ENCODE results near the gene KRT78. TPM values are rescaled to one million over a fixed set of nuclear protein-coding genes. Genes with fewer than 3 reads are reported as not detected.

KRT78 gene
- total RNA-seq, 6 experiments from 2014 or later = not detected

DNA sequence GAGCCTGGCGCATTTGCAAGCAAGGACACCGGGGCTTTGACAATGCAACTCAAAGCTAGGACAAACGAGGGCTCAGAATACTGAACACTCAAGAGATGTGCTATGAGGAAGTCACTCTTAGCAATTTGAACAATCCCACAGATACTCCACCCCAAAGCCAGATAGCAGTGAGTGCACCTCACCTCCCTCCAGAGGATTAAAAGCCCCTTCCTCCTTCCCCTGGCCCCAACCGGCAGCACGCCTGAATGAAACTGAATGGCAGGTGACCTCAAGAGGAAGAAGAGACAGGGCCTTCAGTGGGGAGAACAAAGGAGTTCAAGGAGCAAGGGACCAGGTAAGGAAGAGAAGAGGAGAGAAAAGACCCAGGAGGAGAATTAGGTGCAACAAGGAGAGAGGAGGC, 1.9 kb upstream of the KRT78 start:
- TF ChIP-seq POLR2A (IDR thresholded peaks at IDR 0.05) = no peak
- TF ChIP-seq, protein P1, sequence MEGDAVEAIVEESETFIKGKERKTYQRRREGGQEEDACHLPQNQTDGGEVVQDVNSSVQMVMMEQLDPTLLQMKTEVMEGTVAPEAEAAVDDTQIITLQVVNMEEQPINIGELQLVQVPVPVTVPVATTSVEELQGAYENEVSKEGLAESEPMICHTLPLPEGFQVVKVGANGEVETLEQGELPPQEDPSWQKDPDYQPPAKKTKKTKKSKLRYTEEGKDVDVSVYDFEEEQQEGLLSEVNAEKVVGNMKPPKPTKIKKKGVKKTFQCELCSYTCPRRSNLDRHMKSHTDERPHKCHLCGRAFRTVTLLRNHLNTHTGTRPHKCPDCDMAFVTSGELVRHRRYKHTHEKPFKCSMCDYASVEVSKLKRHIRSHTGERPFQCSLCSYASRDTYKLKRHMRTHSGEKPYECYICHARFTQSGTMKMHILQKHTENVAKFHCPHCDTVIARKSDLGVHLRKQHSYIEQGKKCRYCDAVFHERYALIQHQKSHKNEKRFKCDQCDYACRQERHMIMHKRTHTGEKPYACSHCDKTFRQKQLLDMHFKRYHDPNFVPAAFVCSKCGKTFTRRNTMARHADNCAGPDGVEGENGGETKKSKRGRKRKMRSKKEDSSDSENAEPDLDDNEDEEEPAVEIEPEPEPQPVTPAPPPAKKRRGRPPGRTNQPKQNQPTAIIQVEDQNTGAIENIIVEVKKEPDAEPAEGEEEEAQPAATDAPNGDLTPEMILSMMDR (IDR thresholded peaks at IDR 0.05) = no peak
- ATAC-seq (no peak), DNase-seq (no peak)
- Histone ChIP-seq H3K4me1 (no peaks in the 10 kb centered on the region), H3K36me3 (no peaks in the 10 kb centered on the region), H3K27me3 (no peaks in the 10 kb centered on the region), H3K9me3 (no peaks in the 10 kb centered on the region), H3K4me3 (no peak overlapping the region), H3K27ac (no peak overlapping the region)
- intact Hi-C loops (cut with DNase I) = no loop called here
- WGBS (ENCODE audit: insufficient coverage, low coverage, low lambda C conversion rate, missing lambda C conversion rate) = 20% methylated on average over 1 of the region's 5 CpGs

DNA sequence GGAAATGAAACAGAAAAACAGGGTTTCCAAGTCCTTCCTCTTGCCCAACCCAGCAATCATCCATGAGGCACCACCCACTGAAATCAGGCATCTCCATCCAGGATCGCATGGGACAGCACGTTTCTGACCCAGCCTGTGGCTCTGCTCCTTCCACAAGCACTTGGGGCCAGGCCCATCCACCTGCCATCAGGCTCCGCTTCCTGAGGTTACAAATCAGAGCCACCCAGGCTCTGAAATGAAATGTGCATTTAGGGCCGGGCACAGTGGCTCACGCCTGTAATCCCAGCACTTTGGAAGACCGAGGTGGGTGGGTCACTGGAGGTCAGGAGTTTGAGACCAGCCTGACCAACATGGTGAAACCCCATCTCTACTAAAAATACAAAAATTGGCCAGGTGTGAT, 717 bp upstream of the KRT78 start:
- no peak for ATAC-seq
- intact Hi-C loops (cut with DNase I) = no loop called here
- H3K27ac ChIP-seq = no peak overlapping the region
- no peaks in the 10 kb centered on the region for H3K9me3 ChIP-seq
- no peak for DNase-seq
- TF ChIP-seq, protein P1 (IDR thresholded peaks at IDR 0.05) = no peak
- TF ChIP-seq POLR2A (IDR thresholded peaks at IDR 0.05) = no peak
- 74% methylated on average over 6 of the region's 6 CpGs for WGBS (ENCODE audit: insufficient coverage, low coverage, low lambda C conversion rate, missing lambda C conversion rate)
- no peaks in the 10 kb centered on the region for H3K4me1 ChIP-seq
- no peaks in the 10 kb centered on the region for H3K27me3 ChIP-seq
- H3K4me3 ChIP-seq = no peak overlapping the region
- no peaks in the 10 kb centered on the region for H3K36me3 ChIP-seq

DNA sequence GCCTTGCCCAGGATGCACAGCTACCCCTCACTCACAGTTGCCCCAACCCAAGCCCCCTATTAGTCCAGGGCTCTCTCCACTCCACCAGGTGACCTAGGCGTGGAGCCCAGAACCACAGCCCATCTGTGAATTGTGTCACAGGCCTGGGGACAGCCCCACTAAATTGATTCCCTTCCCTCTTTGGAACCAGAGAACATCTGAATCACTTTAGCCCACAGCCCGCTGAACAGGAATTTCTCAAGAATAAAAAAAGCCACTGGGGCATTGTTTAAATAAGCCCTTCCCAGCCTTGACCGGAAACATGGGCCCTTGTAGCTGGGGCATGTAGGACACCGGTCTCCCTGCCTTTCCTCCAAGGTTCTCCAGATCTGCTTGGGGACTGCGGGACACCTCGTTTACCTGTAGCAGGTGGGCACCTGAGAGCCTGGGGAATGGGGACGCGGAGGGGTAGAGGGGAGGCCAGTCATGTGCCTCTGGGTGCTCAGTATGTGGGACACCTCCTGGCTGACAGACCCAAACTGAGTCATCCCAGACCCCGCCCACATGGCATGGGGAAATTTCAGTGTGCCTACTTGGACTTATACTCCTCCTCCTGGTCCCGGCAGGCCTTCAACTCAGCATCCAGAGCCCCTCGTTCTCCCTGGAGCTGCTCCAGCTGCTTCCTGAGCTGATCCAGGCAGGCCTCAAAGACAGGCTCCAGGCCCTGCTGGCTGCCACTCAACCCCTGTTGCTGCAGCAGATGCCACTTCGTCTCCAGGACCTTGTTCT, 1.3 kb downstream of the KRT78 start:
- H3K4me1 ChIP-seq = no peaks in the 10 kb centered on the region
- H3K36me3 ChIP-seq = no peaks in the 10 kb centered on the region
- H3K27ac ChIP-seq = no peak overlapping the region
- TF ChIP-seq, protein P1 (IDR thresholded peaks at IDR 0.05) = no peak
- no peak for TF ChIP-seq POLR2A (IDR thresholded peaks at IDR 0.05)
- ATAC-seq (no peak), DNase-seq (no peak)
- 76% methylated on average over 5 of the region's 12 CpGs for WGBS (ENCODE audit: insufficient coverage, low coverage, low lambda C conversion rate, missing lambda C conversion rate)
- H3K9me3 ChIP-seq = no peaks in the 10 kb centered on the region
- no peaks in the 10 kb centered on the region for H3K27me3 ChIP-seq
- intact Hi-C loops (cut with DNase I) = no loop called here
- H3K4me3 ChIP-seq = no peak overlapping the region

DNA sequence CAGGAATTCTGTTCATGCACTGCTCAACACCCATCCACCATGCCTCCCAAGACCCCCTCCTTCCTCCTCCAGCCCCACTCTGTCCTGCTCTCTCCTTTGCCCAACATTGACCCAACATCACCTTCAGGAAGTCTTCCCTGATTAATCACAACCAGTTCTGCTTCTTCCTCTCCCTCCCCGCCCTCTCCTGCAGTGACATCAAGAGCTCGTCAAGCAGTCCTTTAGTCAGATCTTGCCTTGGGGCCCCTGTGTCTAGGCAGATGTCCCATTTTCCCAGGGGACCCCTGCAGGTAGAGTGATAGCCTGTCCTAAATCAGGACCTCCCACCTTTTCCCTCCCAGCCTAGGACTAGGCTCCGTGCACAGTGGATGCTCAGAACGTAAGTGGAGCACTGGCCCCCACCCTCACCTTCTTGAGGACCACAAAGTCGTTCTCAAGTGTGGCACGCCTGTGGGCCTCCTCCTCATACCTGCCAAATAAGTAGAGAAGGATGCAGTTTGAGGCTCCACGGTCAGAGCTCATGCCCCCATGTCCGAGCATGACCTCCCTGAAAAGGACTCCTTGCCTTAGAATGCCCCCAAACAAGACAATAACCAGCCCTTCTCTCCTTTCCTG, 2.3 kb downstream of the KRT78 start:
- Histone ChIP-seq H3K4me3 (no peak overlapping the region), H3K27me3 (no peaks in the 10 kb centered on the region), H3K36me3 (no peaks in the 10 kb centered on the region), H3K4me1 (no peaks in the 10 kb centered on the region), H3K9me3 (no peaks in the 10 kb centered on the region), H3K27ac (no peak overlapping the region)
- intact Hi-C loops (cut with DNase I) = no loop called here
- 78% methylated on average over 3 of the region's 8 CpGs for WGBS (ENCODE audit: insufficient coverage, low coverage, low lambda C conversion rate, missing lambda C conversion rate)
- TF ChIP-seq, protein P1 (IDR thresholded peaks at IDR 0.05) = no peak
- TF ChIP-seq POLR2A (IDR thresholded peaks at IDR 0.05) = no peak
- no peak for DNase-seq
- ATAC-seq = no peak
